ENCODE results near the gene COX18.

Gene COX18

DNA sequence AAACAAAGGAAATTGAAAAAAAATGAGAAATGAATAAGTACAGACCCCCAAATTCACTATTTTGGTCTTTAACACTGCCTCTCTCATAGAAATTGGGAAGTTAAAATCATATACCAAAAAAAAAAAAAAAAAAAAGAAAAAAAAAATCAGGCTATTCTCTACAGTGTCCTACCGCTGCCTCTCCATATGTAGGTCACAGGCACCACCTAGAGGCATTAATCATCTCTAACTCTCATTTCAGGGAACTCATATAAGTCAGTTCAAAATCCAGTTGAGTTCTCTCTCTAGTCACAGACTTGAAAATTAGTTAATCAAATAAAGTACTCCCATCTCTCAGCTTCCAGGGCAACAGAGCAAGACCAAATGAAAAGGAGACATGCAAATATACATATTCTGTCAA is 47.9 kb downstream of the COX18 start:
- H3K4me1 ChIP-seq (ENCODE audit: control insufficient read depth in 5 of 5, insufficient read depth in 5 of 5, low read length in 5 of 5), result peaks cover 0 to 2% (median 0%) of the 10 kb centered on the region in 5 donors
- H3K9ac ChIP-seq (ENCODE audit: low read length in 5 of 5), result no peak overlapping the region
- no peaks in the 10 kb centered on the region for H3K36me3 ChIP-seq (ENCODE audit: control insufficient read depth in 5 of 5, insufficient read depth in 5 of 5, low read length in 5 of 5)
- H3K9me3 ChIP-seq (ENCODE audit: control insufficient read depth in 5 of 5, low read length in 5 of 5), result no peaks in the 10 kb centered on the region
- H3K27ac ChIP-seq (ENCODE audit: low read depth, low read length), result no peak overlapping the region
- no peak overlapping the region for H3K4me3 ChIP-seq (ENCODE audit: low read depth in 1 of 5, low read length in 5 of 5)
- no peaks in the 10 kb centered on the region for H3K27me3 ChIP-seq (ENCODE audit: control insufficient read depth in 5 of 5, insufficient read depth in 4 of 5, low read length in 5 of 5)

GRCh38 chr4:73019462-73020047 is 50.0 kb downstream of the COX18 start:
- no peak overlapping the region for H3K9ac ChIP-seq (ENCODE audit: low read length in 5 of 5)
- H3K9me3 ChIP-seq (ENCODE audit: control insufficient read depth in 5 of 5, low read length in 5 of 5), result no peaks in the 10 kb centered on the region
- H3K4me1 ChIP-seq (ENCODE audit: control insufficient read depth in 5 of 5, insufficient read depth in 5 of 5, low read length in 5 of 5), result peaks cover 0 to 2% (median 0%) of the 10 kb centered on the region in 5 donors
- H3K27me3 ChIP-seq (ENCODE audit: control insufficient read depth in 5 of 5, insufficient read depth in 4 of 5, low read length in 5 of 5), result no peaks in the 10 kb centered on the region
- no peak overlapping the region for H3K4me3 ChIP-seq (ENCODE audit: low read depth in 1 of 5, low read length in 5 of 5)
- H3K36me3 ChIP-seq (ENCODE audit: control insufficient read depth in 5 of 5, insufficient read depth in 5 of 5, low read length in 5 of 5), result no peaks in the 10 kb centered on the region
- H3K27ac ChIP-seq (ENCODE audit: low read depth, low read length), result no peak overlapping the region

DNA sequence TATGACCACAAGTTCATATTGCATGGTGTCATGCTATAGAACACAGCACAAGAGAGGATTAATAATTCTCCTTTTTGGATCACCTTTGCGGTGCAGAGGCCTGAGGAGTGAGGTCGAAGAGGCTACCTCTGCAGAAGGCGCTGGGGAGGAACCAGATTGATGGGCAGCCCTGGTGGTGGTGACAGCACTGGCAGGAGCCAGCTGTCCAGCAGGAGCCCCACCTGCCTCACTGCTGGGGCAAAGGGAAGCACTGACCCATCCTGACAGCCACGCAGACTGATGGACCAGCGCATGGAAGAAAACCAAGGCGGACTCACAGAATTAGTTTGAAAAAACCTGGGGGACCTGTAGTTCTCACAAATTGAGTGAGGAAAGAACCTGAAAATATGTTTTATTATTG is 50.9 kb downstream of the COX18 start:
- no peak overlapping the region for H3K9ac ChIP-seq (ENCODE audit: low read length in 5 of 5)
- no peaks in the 10 kb centered on the region for H3K9me3 ChIP-seq (ENCODE audit: control insufficient read depth in 5 of 5, low read length in 5 of 5)
- H3K4me3 ChIP-seq (ENCODE audit: low read depth in 1 of 5, low read length in 5 of 5), result no peak overlapping the region
- H3K4me1 ChIP-seq (ENCODE audit: control insufficient read depth in 5 of 5, insufficient read depth in 5 of 5, low read length in 5 of 5), result peaks cover 0 to 2% (median 0%) of the 10 kb centered on the region in 5 donors
- H3K36me3 ChIP-seq (ENCODE audit: control insufficient read depth in 5 of 5, insufficient read depth in 5 of 5, low read length in 5 of 5), result no peaks in the 10 kb centered on the region
- H3K27ac ChIP-seq (ENCODE audit: low read depth, low read length), result no peak overlapping the region
- no peaks in the 10 kb centered on the region for H3K27me3 ChIP-seq (ENCODE audit: control insufficient read depth in 5 of 5, insufficient read depth in 4 of 5, low read length in 5 of 5)

GRCh38 chr4:73013310-73013709 is 56.2 kb downstream of the COX18 start:
- no peaks in the 10 kb centered on the region for H3K27me3 ChIP-seq (ENCODE audit: control insufficient read depth in 5 of 5, insufficient read depth in 4 of 5, low read length in 5 of 5)
- H3K4me3 ChIP-seq (ENCODE audit: low read depth in 1 of 5, low read length in 5 of 5), result no peak overlapping the region
- H3K27ac ChIP-seq (ENCODE audit: low read depth, low read length), result no peak overlapping the region
- no peaks in the 10 kb centered on the region for H3K36me3 ChIP-seq (ENCODE audit: control insufficient read depth in 5 of 5, insufficient read depth in 5 of 5, low read length in 5 of 5)
- peaks cover 0 to 6% (median 0%) of the 10 kb centered on the region in 5 donors for H3K4me1 ChIP-seq (ENCODE audit: control insufficient read depth in 5 of 5, insufficient read depth in 5 of 5, low read length in 5 of 5)
- peaks cover 0 to 8% (median 3%) of the 10 kb centered on the region in 5 donors for H3K9me3 ChIP-seq (ENCODE audit: control insufficient read depth in 5 of 5, low read length in 5 of 5)
- no peak overlapping the region for H3K9ac ChIP-seq (ENCODE audit: low read length in 5 of 5)

- no peak overlapping the region for H3K9ac ChIP-seq (ENCODE audit: low read length in 5 of 5)
- H3K27ac ChIP-seq (ENCODE audit: low read depth, low read length), result no peak overlapping the region
- H3K9me3 ChIP-seq (ENCODE audit: control insufficient read depth in 5 of 5, low read length in 5 of 5), result peaks cover 0 to 8% (median 3%) of the 10 kb centered on the region in 5 donors
- H3K4me1 ChIP-seq (ENCODE audit: control insufficient read depth in 5 of 5, insufficient read depth in 5 of 5, low read length in 5 of 5), result peaks cover 0 to 6% (median 0%) of the 10 kb centered on the region in 5 donors
- no peaks in the 10 kb centered on the region for H3K27me3 ChIP-seq (ENCODE audit: control insufficient read depth in 5 of 5, insufficient read depth in 4 of 5, low read length in 5 of 5)
- H3K4me3 ChIP-seq (ENCODE audit: low read depth in 1 of 5, low read length in 5 of 5), result no peak overlapping the region
- H3K36me3 ChIP-seq (ENCODE audit: control insufficient read depth in 5 of 5, insufficient read depth in 5 of 5, low read length in 5 of 5), result no peaks in the 10 kb centered on the region
Observed at GRCh38 chr4:73012673-73013072, 56.8 kb downstream of the COX18 start.

- H3K9me3 ChIP-seq (ENCODE audit: control insufficient read depth in 5 of 5, low read length in 5 of 5), result peaks cover 0 to 8% (median 3%) of the 10 kb centered on the region in 5 donors
- H3K36me3 ChIP-seq (ENCODE audit: control insufficient read depth in 5 of 5, insufficient read depth in 5 of 5, low read length in 5 of 5), result no peaks in the 10 kb centered on the region
- H3K4me1 ChIP-seq (ENCODE audit: control insufficient read depth in 5 of 5, insufficient read depth in 5 of 5, low read length in 5 of 5), result peaks cover 0 to 6% (median 0%) of the 10 kb centered on the region in 5 donors
- no peak overlapping the region for H3K27ac ChIP-seq (ENCODE audit: low read depth, low read length)
- H3K4me3 ChIP-seq (ENCODE audit: low read depth in 1 of 5, low read length in 5 of 5), result no peak overlapping the region
- no peaks in the 10 kb centered on the region for H3K27me3 ChIP-seq (ENCODE audit: control insufficient read depth in 5 of 5, insufficient read depth in 4 of 5, low read length in 5 of 5)
- H3K9ac ChIP-seq (ENCODE audit: low read length in 5 of 5), result no peak overlapping the region
Observed at GRCh38 chr4:73011629-73011985, 57.9 kb downstream of the COX18 start.

DNA sequence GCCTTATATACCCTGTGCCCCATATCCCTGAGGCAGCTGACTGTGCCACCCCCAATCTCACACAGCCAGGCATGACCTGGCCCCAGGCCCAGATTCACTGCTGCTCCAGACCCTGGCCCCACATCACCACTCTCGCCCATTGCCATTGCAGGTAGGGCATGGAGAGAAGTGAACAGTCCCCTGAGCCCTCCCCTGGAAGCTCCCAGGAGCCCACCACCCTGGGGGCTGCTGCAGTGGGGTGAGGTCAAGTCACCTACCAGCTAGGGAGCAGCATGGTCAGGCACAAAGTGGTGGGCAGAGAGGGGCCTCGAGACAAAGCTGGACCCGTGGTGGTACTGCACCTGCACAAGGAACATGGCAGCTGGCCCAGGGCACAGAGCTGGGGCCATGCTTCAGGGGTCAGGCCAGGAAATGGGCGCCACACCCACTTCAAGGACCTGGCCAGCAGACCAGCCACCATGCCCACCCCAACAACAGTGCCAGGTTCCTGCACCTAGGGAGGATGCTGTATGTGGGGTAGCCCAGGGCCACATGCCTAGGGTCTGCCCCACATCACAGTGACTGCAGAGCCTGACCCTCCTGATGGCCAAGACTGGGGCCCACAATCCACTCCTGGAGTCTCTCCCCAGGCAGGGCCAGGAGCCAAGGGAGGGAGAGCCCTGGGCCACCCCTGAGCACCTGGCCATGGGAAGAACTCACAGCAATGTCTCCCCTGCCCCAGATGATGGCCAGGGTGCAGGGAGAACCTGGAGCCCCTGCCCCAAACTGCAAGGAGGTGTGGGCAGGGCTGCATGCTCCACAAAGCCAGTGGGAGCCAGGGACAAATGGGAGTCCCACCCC is 58.5 kb downstream of the COX18 start:
- Histone ChIP-seq H3K9me3 (ENCODE audit: control insufficient read depth in 5 of 5, low read length in 5 of 5) (peaks cover 0 to 8% (median 3%) of the 10 kb centered on the region in 5 donors), H3K9ac (ENCODE audit: low read length in 5 of 5) (no peak overlapping the region), H3K4me3 (ENCODE audit: low read depth in 1 of 5, low read length in 5 of 5) (no peak overlapping the region), H3K4me1 (ENCODE audit: control insufficient read depth in 5 of 5, insufficient read depth in 5 of 5, low read length in 5 of 5) (peaks cover 0 to 6% (median 0%) of the 10 kb centered on the region in 5 donors), H3K36me3 (ENCODE audit: control insufficient read depth in 5 of 5, insufficient read depth in 5 of 5, low read length in 5 of 5) (no peaks in the 10 kb centered on the region), H3K27ac (ENCODE audit: low read depth, low read length) (no peak overlapping the region), H3K27me3 (ENCODE audit: control insufficient read depth in 5 of 5, insufficient read depth in 4 of 5, low read length in 5 of 5) (no peaks in the 10 kb centered on the region)

DNA sequence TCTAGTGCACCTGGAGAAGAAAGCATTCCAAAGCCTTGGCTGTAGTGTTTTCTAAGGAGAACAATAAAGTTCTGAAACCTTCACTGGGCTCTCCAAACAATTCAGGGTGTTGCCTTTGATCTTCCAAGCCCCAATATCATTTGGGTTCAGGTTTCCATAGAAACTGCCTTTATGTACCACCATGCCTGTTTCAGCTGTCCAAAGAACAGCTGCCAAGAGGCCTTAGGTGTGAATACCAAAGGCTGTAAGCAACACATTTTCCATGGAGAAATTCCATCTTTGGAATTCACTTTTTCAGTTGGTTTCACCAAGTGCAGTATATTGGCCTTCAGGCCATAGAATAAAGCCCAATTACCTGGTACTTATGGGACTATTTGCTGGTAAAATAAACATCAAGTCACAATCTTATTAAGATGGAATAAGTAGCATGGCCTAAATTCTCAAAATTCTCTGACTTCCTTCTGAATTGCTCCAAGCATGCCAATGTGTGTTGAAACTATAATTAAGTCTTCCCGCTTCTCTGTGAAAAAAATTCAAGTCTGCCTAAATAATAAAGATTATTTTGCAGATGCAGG is 61.9 kb downstream of the COX18 start:
- Histone ChIP-seq H3K36me3 (ENCODE audit: control insufficient read depth in 5 of 5, insufficient read depth in 5 of 5, low read length in 5 of 5) (no peaks in the 10 kb centered on the region), H3K4me1 (ENCODE audit: control insufficient read depth in 5 of 5, insufficient read depth in 5 of 5, low read length in 5 of 5) (peaks cover 0 to 2% (median 0%) of the 10 kb centered on the region in 5 donors), H3K27me3 (ENCODE audit: control insufficient read depth in 5 of 5, insufficient read depth in 4 of 5, low read length in 5 of 5) (no peaks in the 10 kb centered on the region), H3K9me3 (ENCODE audit: control insufficient read depth in 5 of 5, low read length in 5 of 5) (peaks cover 0 to 8% (median 2%) of the 10 kb centered on the region in 5 donors), H3K27ac (ENCODE audit: low read depth, low read length) (no peak overlapping the region), H3K4me3 (ENCODE audit: low read depth in 1 of 5, low read length in 5 of 5) (no peak overlapping the region), H3K9ac (ENCODE audit: low read length in 5 of 5) (no peak overlapping the region)

DNA sequence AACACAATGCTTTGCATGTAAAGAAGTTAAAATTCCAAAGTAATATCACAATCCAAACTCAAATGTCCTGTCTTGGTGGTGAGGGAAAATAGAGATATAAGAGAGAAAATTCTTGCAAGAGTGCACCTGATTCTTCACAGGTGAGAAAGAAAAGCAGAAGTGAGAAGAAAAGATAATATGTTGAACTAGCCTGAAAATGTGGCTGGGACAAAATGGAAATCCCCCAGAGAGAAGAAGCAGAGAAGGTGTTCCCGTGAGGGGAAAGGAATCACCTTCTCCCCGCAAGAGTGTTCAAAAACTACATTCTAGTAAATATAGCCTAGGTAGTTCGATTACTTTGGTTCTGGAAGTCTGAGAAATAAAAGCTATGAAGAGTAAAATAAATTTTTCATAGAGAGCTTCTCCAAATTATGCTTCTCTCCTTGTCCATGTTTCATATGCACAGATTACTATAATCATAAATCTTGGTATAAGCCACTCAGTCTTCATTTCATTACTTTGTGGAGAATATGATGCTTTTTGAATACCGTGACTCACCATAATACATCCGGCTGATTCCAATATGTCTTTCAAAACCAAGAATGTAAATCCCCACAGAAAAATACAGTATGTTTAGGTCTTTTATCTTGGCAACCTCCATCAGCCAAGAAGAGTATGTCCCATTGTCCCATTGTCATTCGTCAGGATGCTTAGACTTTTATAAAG is 63.1 kb downstream of the COX18 start:
- Histone ChIP-seq H3K27me3 (ENCODE audit: control insufficient read depth in 5 of 5, insufficient read depth in 4 of 5, low read length in 5 of 5) (no peaks in the 10 kb centered on the region), H3K4me3 (ENCODE audit: low read depth in 1 of 5, low read length in 5 of 5) (no peak overlapping the region), H3K9me3 (ENCODE audit: control insufficient read depth in 5 of 5, low read length in 5 of 5) (peaks cover 0 to 3% (median 0%) of the 10 kb centered on the region in 5 donors), H3K36me3 (ENCODE audit: control insufficient read depth in 5 of 5, insufficient read depth in 5 of 5, low read length in 5 of 5) (no peaks in the 10 kb centered on the region), H3K4me1 (ENCODE audit: control insufficient read depth in 5 of 5, insufficient read depth in 5 of 5, low read length in 5 of 5) (no peaks in the 10 kb centered on the region), H3K9ac (ENCODE audit: low read length in 5 of 5) (no peak overlapping the region), H3K27ac (ENCODE audit: low read depth, low read length) (no peak overlapping the region)
